COLO829 (cell line): ENCODE data around the gene SGCB.

ENCODE experiments used
- DNase-seq: peaks from one replicate; pipeline ENCODE4 v3.0.0; 2012; ENCODE audit warnings: low spot score

SGCB gene

GRCh38 chr4:52019936-52020657, 18.0 kb downstream of the SGCB start, which contains the start of gene LRRC66:
Gene LRRC66, minus strand, starts transcription at chr4:52020363. Its CDS starts 2,750 bp downstream, at chr4:52017613.
- DNase-seq, result no peak

- DNase-seq, result no peak
These were observed 20.3 kb downstream of the SGCB start for GRCh38 chr4:52017814-52018213.

- no peak for DNase-seq
These were observed 21.1 kb downstream of the SGCB start for GRCh38 chr4:52016981-52017380.

GRCh38 chr4:52015366-52015765, 22.7 kb downstream of the SGCB start:
- DNase-seq, result no peak

GRCh38 chr4:52014903-52015302, 23.2 kb downstream of the SGCB start:
- DNase-seq, result no peak

- DNase-seq, result no peak
These were observed 25.4 kb downstream of the SGCB start for GRCh38 chr4:52012651-52013050.

GRCh38 chr4:52010986-52011385, 27.1 kb downstream of the SGCB start:
- DNase-seq, result no peak

- DNase-seq, result no peak
These were observed 31.2 kb downstream of the SGCB start for GRCh38 chr4:52006887-52007286.

GRCh38 chr4:52005604-52006273, 32.4 kb downstream of the SGCB start:
- DNase-seq, result no peak

- no peak for DNase-seq
These were observed 33.7 kb downstream of the SGCB start for GRCh38 chr4:52004414-52004813.

GRCh38 chr4:52001616-52002015, 36.5 kb downstream of the SGCB start:
- DNase-seq, result no peak

GRCh38 chr4:51999250-51999649, 38.8 kb downstream of the SGCB start:
- no peak for DNase-seq

GRCh38 chr4:51998837-51999236, 39.3 kb downstream of the SGCB start:
- no peak for DNase-seq

- DNase-seq, result no peak
These were observed 40.5 kb downstream of the SGCB start for GRCh38 chr4:51997647-51998046.

- DNase-seq, result no peak
These were observed 42.4 kb downstream of the SGCB start for GRCh38 chr4:51995647-51996220.
